MV-4-11 (cell line): ENCODE results near the gene COP1.
"Not testable (repeated sequence)": the region's sequence is repeated elsewhere in the genome, so short reads cannot be mapped to it uniquely, and the experiment has no call there.

Experiments used
- DNase-seq: peaks from one replicate; lab custom pipeline; 2025; lab: John Stamatoyannopoulos, UW

The COP1 gene

GRCh38 chr1:176122282-176122681, 84.8 kb downstream of the COP1 start:
- DNase-seq: no peak

- DNase-seq: peak; percentile 32
Observed at GRCh38 chr1:176119549-176119948, 87.5 kb downstream of the COP1 start.

- no peak for DNase-seq
Observed at GRCh38 chr1:176118985-176119384, 88.1 kb downstream of the COP1 start.

DNA sequence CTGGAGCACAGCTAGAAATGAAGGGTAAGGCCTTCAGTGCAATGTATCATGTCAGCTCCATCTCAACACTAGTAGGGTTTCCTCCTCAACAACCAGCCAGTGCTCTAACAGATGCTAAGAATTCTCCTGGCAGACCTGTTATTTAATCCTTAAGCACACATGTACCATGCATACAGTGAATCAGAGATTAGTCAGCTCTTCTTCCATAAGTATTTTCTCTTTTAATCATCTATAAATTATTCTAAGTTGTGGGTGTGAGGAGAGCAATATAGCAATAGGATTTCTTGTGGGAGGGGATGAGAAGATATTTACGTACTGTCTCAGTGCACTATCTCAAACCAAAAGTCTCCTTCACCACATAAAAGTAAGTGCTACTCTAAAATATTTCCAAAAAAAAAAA, 95.3 kb downstream of the COP1 start:
- DNase-seq: no peak

GRCh38 chr1:176110203-176110602, 96.9 kb downstream of the COP1 start:
- no peak for DNase-seq

GRCh38 chr1:176102768-176103350, 104.2 kb downstream of the COP1 start:
- no peak for DNase-seq

GRCh38 chr1:176101951-176102642, 105.0 kb downstream of the COP1 start:
- peak; percentile 27 for DNase-seq

DNA sequence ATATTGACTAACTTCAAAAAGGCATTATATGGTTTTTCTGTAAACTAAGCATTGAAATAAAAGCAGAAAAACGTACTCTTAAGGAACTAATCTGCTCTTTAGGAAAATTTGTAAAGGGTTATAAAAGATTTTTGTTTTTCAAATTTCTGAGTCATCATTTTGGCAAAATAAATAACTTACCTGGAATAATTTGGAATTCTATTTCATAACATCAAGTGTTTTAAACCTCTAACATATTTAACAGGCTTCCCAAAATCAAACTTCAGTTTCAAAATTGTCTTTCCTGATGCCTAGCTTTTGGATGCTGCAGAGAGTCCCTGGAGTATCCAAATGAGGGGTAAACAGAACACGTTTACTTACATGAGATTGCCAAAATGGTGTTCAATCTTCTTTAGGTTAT, 108.5 kb downstream of the COP1 start:
- no peak for DNase-seq

- no peak for DNase-seq
Observed at GRCh38 chr1:176096015-176096414, 111.1 kb downstream of the COP1 start.

GRCh38 chr1:176090766-176091165, 116.3 kb downstream of the COP1 start:
- DNase-seq: no peak

DNA sequence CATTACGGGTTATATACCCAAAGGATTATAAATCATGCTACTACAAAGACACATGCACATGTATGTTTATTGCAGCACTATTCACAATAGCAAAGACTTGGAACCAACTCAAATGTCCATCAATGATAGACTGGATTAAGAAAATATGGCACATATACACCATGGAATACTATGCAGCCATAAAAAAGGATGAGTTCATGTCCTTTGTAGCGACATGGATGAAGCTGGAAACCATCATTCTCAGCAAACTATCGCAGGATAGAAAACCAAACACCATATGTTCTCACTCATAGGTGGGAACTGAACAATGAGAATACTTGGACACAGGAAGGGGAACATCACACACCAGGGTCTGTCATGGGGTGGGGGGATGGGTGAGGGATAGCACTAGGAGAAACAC, 119.3 kb downstream of the COP1 start:
- DNase-seq: not testable (repeated sequence)

DNA sequence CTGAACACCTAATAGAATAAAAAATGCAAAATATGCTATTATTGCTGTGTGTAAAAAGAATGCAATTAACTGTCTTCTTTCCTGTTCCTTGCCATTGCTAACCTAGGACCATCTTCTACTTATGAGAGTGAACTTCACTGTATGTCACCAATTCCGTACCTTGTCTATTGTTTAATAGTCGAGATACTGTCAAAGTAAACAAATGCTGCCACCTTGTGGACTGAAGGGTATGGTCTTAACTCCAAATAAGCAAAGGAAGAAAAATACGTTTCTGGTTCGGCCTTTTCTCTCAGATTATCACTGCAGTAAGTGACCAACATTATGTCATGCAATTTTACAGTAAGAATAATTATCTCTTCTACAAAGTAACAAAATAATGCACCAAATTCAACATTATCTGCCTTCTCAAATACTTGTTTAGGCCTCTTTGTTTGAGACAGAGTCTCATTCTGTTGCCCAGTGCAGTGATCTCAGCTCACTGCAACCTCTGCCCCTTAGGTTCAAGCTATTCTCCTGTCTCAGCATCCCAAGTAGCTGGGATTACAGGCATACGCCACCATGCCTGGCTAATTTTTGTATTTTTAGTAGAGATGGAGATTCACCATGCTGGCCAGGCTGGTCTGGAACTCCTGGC, 133.4 kb downstream of the COP1 start:
- peak; percentile 34 for DNase-seq

- no peak for DNase-seq
Observed at GRCh38 chr1:176068901-176069300, 138.2 kb downstream of the COP1 start.

DNA sequence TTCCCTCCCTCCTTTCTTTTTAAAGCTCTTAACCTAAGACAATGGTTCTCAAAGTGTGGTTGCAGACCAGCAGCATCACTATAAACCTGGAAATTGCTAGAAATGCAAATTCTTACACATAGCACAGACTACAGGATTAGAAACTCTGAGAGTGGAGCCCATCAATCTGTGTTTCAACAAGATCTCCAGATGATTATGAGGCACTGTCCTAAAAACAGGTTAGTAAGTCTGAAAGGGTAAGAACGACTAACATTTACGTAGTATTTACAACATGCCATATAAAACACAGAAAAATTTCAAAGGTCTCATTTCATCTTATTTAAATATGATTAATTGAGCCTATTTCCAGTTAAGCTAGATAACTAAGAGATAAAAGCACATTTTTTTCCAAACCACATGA, 138.8 kb downstream of the COP1 start:
- no peak for DNase-seq

- DNase-seq: no peak
Observed at GRCh38 chr1:176066709-176067108, 140.4 kb downstream of the COP1 start.

GRCh38 chr1:176058686-176059085, 148.4 kb downstream of the COP1 start:
- no peak for DNase-seq

- no peak for DNase-seq
Observed at GRCh38 chr1:176056312-176056711, 150.8 kb downstream of the COP1 start.

DNA sequence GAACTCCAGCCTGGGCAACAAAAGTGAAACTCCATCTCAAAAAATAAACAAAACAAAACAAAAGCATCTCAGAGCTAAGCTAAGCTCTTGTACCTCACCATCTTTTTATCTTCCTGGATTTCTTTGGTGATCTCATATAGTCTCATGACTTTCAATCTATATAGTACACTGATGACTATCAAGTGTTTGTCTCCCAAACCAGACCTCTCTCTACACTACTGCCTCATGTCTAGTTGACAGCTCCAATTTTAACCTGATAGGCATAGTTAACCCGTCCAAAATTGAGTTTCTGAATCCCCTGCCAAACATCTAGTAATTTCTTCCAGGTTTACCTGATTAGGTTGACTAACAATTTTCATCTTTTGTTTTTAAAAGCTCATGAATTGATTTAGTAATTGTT, 151.7 kb downstream of the COP1 start:
- DNase-seq: no peak

- DNase-seq: no peak
Observed at GRCh38 chr1:176051902-176052518, 155.1 kb downstream of the COP1 start.

DNA sequence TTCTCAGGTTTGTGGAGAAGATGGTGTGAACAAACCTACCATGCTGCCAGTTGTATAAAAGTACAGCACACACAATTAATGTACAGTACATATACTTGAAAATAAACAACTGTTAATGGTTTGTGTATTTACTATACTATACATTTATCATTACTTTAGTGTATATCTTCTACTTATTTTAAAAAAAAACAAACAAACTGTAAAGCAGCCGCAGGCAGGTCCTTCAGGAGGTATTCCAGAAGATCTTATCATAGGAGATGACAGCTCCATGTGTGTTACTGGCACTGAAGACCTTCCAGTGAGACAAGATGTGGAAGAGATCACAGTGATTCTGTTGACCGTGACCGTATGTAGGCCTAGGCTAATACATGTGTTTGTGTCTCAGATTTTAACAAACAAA, 155.7 kb downstream of the COP1 start:
- no peak for DNase-seq

DNA sequence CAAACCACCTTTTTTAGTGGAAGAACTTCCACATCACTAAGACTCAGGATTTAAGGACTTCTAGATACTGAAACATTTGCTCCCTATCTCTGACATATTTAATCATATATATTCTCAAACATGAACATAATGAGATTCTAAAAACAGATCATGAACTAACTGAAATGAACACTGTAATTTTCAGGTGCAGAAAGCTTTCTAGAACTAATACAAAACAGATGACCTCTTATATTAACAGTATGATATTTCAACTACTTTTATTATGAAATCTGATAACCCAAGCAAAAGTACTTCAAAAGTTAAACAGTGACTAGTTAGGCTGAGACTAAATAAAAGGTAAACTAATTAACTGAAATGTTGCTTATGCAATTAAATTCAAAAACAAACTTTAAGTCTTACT, 157.5 kb downstream of the COP1 start:
- DNase-seq: no peak

- no peak for DNase-seq
Observed at GRCh38 chr1:176046926-176047325, 160.2 kb downstream of the COP1 start.

GRCh38 chr1:176043537-176043936, 163.5 kb downstream of the COP1 start:
- DNase-seq: no peak
